GM12872 (cell line): ENCODE results near the gene ARHGAP15.

ENCODE experiments used
- TF ChIP-seq, protein P1 (sequence below): IDR thresholded peaks from 3 replicates; pipeline ENCODE4 v1.5.1; 2011; ENCODE audit warnings: low read depth, mild to moderate bottlenecking, low read length, moderate library complexity; ENCODE audit not compliant: insufficient read depth

The ARHGAP15 gene

DNA sequence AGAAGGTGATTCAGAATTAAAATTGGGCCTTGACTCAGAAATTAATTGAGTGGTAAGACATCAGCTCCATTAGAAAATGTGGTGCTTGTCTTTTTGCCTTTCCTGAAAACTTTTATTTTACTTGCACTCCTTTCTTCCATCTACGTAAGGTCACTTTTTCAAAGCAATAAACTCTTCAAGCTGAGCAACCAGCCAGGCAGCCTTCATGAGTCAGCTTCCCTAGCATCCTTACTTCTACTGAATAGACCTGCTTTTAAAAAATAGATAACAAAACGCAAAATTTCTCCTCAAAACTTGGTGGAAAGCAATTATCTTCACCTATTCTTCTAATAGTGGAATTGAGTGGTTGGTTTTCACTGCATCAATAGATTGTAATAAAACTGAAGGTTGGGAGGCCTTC lies 504.2 kb downstream of the ARHGAP15 start:
- TF ChIP-seq, protein P1, sequence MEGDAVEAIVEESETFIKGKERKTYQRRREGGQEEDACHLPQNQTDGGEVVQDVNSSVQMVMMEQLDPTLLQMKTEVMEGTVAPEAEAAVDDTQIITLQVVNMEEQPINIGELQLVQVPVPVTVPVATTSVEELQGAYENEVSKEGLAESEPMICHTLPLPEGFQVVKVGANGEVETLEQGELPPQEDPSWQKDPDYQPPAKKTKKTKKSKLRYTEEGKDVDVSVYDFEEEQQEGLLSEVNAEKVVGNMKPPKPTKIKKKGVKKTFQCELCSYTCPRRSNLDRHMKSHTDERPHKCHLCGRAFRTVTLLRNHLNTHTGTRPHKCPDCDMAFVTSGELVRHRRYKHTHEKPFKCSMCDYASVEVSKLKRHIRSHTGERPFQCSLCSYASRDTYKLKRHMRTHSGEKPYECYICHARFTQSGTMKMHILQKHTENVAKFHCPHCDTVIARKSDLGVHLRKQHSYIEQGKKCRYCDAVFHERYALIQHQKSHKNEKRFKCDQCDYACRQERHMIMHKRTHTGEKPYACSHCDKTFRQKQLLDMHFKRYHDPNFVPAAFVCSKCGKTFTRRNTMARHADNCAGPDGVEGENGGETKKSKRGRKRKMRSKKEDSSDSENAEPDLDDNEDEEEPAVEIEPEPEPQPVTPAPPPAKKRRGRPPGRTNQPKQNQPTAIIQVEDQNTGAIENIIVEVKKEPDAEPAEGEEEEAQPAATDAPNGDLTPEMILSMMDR, result no peak

DNA sequence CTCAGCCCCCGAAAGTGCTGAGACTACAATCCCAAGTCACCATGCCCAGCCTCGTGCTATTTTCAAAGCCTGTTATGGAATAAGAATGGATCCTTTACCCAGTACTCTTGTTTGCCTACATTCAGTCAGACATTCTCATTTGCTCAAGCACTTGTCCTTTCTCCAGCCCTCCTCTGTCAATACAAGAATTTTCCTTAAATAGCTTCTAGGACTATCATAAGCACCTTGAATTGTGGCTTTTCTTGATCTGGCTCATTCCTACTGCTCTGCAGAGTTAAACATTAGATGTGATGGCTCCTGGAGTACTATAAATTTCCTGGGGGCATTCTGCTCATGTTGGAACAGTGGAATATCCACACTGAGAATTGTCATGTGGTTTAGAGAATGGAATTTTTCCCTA lies 506.1 kb downstream of the ARHGAP15 start:
- TF ChIP-seq, protein P1, result no peak

DNA sequence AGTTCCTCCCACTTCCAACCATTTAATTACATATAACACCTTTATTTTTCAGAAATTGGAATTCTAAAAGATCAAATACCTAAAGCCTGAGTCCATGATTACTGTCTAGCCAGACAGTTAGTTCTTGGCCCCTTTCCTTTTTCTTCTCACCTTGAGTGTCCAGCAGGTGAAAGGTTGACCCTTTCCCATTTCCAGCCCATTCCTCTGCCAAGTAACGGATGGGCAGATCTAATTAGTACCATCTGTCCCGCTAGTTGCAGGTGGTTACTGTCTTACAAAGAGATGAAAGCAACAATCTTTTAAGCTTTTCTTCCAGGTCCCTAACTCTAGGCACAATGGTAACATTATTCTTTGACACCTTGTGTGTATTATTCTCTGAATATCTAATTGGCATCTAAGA lies 506.7 kb downstream of the ARHGAP15 start:
- TF ChIP-seq, protein P1, result no peak

DNA sequence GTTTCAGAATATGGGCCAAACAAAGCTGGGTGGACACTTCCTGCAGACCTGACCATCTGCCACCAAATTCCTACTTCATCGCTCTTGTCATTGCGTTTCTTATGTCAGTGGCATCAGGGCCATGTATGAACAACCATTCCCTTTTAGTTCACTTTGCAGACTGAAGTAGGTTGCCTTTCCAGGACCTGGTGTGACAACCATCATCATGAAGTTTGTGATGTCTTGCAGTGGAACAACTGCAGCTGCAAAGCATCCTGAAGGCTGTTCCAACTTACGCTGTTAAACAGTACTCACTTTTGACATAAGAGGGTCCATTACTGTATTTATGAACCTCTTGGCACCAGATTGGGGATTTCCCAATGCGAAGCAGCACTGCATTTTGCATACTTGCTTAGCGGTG lies 511.6 kb downstream of the ARHGAP15 start:
- TF ChIP-seq, protein P1, result no peak

DNA sequence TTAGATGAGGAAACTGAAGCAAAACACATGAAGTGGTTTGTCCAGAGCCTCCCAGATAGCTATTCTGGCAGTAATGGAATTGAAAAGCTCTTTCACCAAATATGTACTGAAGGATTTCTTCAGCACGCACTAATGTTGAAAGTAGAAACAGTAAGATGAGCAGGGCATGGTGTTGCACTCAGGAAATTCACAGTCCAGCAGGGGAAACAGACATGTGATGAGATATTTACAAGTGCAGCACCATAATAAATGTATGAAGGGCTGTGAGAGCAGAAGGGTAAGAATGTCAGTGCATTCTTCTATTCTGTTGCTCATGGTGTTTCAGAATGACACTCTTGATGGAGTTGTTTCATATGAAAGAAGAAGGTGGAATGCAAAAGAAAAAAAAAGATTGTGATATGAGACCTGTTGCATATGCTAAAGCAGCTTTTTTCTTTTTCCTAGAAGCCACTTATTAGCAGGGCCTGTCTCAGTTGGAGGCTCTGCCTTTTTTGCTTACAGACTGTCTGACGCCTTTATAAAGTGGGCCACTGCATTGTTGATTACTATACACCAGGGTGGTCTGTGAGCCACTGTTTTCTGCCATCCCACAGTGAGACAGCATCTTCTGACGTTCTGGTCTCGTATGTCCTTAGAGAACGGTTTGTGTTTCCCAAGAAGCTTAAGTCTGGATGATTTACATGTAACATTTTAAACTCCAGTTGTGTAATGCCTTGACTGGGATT lies 516.9 kb downstream of the ARHGAP15 start:
- TF ChIP-seq, protein P1, result no peak

DNA sequence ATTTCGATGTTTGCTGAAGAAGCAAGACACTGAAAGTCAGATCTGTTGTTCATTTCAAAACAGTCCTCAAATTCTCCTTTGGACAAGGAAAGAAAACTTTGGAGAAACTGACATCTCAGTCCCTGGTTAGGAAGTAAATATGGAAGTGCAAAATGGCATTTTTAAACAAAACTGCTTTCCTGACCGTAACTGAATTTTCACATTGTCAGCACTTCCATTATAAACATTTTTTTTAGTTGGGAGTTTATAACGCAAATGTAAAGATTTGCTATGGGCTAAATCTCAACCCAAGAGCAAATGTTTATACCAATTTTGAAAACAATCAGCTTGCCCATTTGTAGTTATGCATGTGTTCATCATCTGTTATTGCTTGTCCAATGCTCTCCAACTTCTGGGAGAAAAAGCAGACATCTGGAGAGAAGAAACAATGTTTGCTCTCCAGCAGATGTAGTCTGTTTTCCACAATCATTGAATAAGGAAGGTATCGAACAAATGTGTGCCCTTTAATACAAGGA lies 520.1 kb downstream of the ARHGAP15 start:
- TF ChIP-seq, protein P1, result no peak

DNA sequence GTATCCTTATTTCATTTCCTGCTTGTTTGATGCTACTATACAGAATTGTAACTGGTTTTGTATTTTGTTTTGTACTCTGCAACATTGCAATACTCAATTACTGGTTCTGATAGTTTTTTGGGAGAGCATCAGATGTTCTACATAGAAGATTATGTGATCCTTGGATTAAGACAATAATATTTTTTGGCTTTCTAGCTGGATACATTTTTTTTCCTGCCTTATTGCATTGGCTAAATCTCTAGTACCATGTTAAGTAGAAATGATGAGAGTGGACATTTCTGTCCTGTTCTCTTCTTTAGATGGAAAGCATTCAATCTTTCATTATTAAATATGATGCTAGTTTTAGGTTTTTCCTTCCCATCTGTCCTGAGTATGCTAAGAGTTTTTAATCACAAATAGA lies 523.5 kb downstream of the ARHGAP15 start:
- TF ChIP-seq, protein P1, result no peak

DNA sequence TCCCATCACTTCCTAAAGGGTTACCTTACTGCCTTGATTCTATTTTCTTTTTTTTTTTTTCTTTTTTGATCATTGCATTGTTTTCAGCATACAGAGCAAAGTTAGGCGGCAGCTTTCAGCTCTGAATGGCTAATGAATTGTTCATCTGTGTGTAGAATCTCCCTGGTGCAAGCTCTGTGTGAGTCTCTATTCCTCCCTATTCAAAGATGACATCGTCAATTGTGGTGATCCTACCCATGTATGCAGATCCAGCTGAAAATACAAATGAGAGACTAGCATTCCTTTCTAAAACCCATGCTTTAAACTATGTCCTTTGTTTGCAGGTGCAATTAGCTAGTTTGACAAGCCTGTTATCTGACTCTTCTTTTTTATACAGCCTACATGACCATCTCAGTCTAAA lies 539.0 kb downstream of the ARHGAP15 start:
- TF ChIP-seq, protein P1, result no peak
